Raji (cell line): ENCODE measurements around the gene DOCK7.

Experiments used
- POLR2A ChIP-seq: IDR thresholded peaks from 2 replicates; pipeline ENCODE4 v1.6.1; 2011; ENCODE audit warnings: low read depth, low read length, control low read depth; ENCODE audit not compliant: insufficient read depth

The DOCK7 gene

GRCh38 chr1:62712336-62713243 lies 24.4 kb upstream of the DOCK7 start:
- no peak for TF ChIP-seq POLR2A

GRCh38 chr1:62707744-62708120 lies 19.5 kb upstream of the DOCK7 start:
- no peak for TF ChIP-seq POLR2A

GRCh38 chr1:62706985-62707743 lies 19.0 kb upstream of the DOCK7 start:
- no peak for TF ChIP-seq POLR2A

- TF ChIP-seq POLR2A, result no peak
Observed at GRCh38 chr1:62693123-62693522, 4.9 kb upstream of the DOCK7 start.

GRCh38 chr1:62691062-62691844 lies 3.1 kb upstream of the DOCK7 start:
- TF ChIP-seq POLR2A, result no peak

- no peak for TF ChIP-seq POLR2A
Observed at GRCh38 chr1:62689524-62689923, 1.3 kb upstream of the DOCK7 start.

GRCh38 chr1:62688687-62689085 lies 500 bp upstream of the DOCK7 start:
- no peak for TF ChIP-seq POLR2A

GRCh38 chr1:62687421-62687902 lies 724 bp downstream of the DOCK7 start:
- no peak for TF ChIP-seq POLR2A

GRCh38 chr1:62686822-62687221 lies 1.4 kb downstream of the DOCK7 start:
- no peak for TF ChIP-seq POLR2A

GRCh38 chr1:62685431-62685859 lies 2.7 kb downstream of the DOCK7 start:
- no peak for TF ChIP-seq POLR2A

GRCh38 chr1:62682531-62682930 lies 5.7 kb downstream of the DOCK7 start:
- TF ChIP-seq POLR2A, result no peak

GRCh38 chr1:62676611-62677356 lies 11.4 kb downstream of the DOCK7 start:
- TF ChIP-seq POLR2A, result no peak

GRCh38 chr1:62673629-62674028 lies 14.6 kb downstream of the DOCK7 start:
- no peak for TF ChIP-seq POLR2A

GRCh38 chr1:62672029-62672428 lies 16.2 kb downstream of the DOCK7 start:
- TF ChIP-seq POLR2A, result no peak
